ENCODE data around the gene GTPBP4. TPM values are rescaled to one million over a fixed set of nuclear protein-coding genes. Genes with fewer than 3 reads are reported as not detected.
A peak's percentile ranks its signal among the peaks of the same experiment; 100 is the strongest.

GTPBP4 gene
- total RNA-seq: 37.1 TPM
- polyA plus RNA-seq (ENCODE audit: insufficient read depth, low read depth, low replicate concordance): 18.9 TPM
- long read RNA-seq, donor 1, full-length matches to known transcripts: 3 of 3 reads
- long read RNA-seq, donor 1, partial matches to known transcripts: 0 of 3 reads
- long read RNA-seq, donor 1, other reads (novel, unspliced or antisense): 0 of 3 reads
- long read RNA-seq, donor 2, full-length matches to known transcripts: 2 of 13 reads
- long read RNA-seq, donor 2, partial matches to known transcripts: 11 of 13 reads
- long read RNA-seq, donor 2, other reads (novel, unspliced or antisense): 0 of 13 reads
- long read RNA-seq, donor 3, full-length matches to known transcripts: 5 of 15 reads
- long read RNA-seq, donor 3, partial matches to known transcripts: 10 of 15 reads
- long read RNA-seq, donor 3, other reads (novel, unspliced or antisense): 0 of 15 reads
- long read RNA-seq, donor 4, full-length matches to known transcripts: 2 of 2 reads
- long read RNA-seq, donor 4, partial matches to known transcripts: 0 of 2 reads
- long read RNA-seq, donor 4, other reads (novel, unspliced or antisense): 0 of 2 reads
- long read RNA-seq, donor 5: 0 reads
- long read RNA-seq, donor 6, full-length matches to known transcripts: 6 of 11 reads
- long read RNA-seq, donor 6, partial matches to known transcripts: 5 of 11 reads
- long read RNA-seq, donor 6, other reads (novel, unspliced or antisense): 0 of 11 reads
- long read RNA-seq, donor 7, full-length matches to known transcripts: 23 of 43 reads
- long read RNA-seq, donor 7, partial matches to known transcripts: 13 of 43 reads
- long read RNA-seq, donor 7, other reads (novel, unspliced or antisense): 7 of 43 reads
- long read RNA-seq, donor 8, full-length matches to known transcripts: 4 of 4 reads
- long read RNA-seq, donor 8, partial matches to known transcripts: 0 of 4 reads
- long read RNA-seq, donor 8, other reads (novel, unspliced or antisense): 0 of 4 reads
- long read RNA-seq, donor 9: 0 reads
- long read RNA-seq, donor 10, full-length matches to known transcripts: 4 of 4 reads
- long read RNA-seq, donor 10, partial matches to known transcripts: 0 of 4 reads
- long read RNA-seq, donor 10, other reads (novel, unspliced or antisense): 0 of 4 reads

DNA sequence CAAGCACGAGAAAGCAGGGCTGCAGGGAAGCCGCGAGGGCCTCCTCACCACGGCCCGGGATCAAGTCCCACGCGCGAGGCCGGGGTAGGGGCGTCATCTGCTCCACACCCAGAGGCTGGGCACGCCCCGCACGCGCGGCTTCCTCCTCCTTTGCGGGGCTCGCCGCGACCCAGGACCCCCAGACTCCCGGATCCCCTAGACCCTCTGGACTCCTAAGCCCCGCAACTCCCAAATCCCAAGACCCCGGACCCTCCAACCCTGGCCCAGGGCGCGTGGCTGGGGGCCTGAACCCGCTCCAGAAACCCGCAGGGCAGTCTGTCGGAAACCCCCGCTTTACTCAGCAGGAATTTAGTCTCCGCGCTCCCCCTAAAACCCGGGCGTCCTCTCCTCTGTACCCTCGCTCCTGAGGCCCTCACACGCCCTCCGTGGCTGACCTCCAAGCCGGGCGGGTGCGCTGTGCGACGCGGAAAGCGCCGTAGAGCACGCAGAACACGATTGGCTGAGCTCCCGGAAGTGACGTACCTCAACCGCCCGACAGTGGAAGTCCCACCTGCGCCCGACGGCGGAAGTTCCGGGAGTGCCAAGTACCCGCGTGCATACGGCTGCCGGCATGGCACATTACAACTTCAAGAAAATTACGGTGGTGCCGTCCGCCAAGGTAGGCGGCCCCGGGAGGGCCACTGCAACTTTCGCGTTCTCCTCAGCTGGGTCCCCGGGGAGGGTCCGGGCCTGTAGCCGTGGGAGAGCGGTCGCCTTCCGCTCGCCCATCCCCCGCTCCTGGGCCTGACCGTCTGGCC, at the start of gene GTPBP4:
Gene GTPBP4, plus strand, starts transcription at position 565 of the 797 bp plus-strand sequence. Its CDS starts 46 bp downstream, at position 611.
- Histone ChIP-seq H3K36me3 (ENCODE audit: control insufficient read depth in 2 of 3, insufficient read depth in 3 of 3, low read length in 3 of 3) (peaks cover 0 to 7% (median 3%) of the 10 kb centered on the region in 3 donors), H3K4me3 (ENCODE audit: low read length in 3 of 3) (peak within 1 kb of the TSS; percentile 91 to 95 (median 95)), H3K4me1 (ENCODE audit: control insufficient read depth in 2 of 3, insufficient read depth in 2 of 3, low read depth in 1 of 3, low read length in 3 of 3) (peaks cover 0 to 13% (median 10%) of the 10 kb centered on the region in 3 donors), H3K9me3 (ENCODE audit: control insufficient read depth in 2 of 3, insufficient read depth in 1 of 3, low read length in 3 of 3) (no peaks in the 10 kb centered on the region), H3K9ac (ENCODE audit: low read length in 3 of 3) (peak within 1 kb of the TSS; percentile 78 to 92 (median 83)), H3K27ac (ENCODE audit: low read depth in 2 of 2, low read length in 2 of 2) (peak within 1 kb of the TSS; percentile 76 to 82), H3K27me3 (ENCODE audit: control insufficient read depth, insufficient read depth, low read length) (no peaks in the 10 kb centered on the region)
- DNase-seq (peak; percentile 97 to 99 (median 99)), FAIRE-seq (no peak)
- TF ChIP-seq, protein P1, sequence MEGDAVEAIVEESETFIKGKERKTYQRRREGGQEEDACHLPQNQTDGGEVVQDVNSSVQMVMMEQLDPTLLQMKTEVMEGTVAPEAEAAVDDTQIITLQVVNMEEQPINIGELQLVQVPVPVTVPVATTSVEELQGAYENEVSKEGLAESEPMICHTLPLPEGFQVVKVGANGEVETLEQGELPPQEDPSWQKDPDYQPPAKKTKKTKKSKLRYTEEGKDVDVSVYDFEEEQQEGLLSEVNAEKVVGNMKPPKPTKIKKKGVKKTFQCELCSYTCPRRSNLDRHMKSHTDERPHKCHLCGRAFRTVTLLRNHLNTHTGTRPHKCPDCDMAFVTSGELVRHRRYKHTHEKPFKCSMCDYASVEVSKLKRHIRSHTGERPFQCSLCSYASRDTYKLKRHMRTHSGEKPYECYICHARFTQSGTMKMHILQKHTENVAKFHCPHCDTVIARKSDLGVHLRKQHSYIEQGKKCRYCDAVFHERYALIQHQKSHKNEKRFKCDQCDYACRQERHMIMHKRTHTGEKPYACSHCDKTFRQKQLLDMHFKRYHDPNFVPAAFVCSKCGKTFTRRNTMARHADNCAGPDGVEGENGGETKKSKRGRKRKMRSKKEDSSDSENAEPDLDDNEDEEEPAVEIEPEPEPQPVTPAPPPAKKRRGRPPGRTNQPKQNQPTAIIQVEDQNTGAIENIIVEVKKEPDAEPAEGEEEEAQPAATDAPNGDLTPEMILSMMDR (IDR thresholded peaks at IDR 0.05; ENCODE audit: borderline replicate concordance, extremely low read depth, insufficient read depth): peak; percentile 42
- intact Hi-C loops (cut with DNase I): no loop called here

DNA sequence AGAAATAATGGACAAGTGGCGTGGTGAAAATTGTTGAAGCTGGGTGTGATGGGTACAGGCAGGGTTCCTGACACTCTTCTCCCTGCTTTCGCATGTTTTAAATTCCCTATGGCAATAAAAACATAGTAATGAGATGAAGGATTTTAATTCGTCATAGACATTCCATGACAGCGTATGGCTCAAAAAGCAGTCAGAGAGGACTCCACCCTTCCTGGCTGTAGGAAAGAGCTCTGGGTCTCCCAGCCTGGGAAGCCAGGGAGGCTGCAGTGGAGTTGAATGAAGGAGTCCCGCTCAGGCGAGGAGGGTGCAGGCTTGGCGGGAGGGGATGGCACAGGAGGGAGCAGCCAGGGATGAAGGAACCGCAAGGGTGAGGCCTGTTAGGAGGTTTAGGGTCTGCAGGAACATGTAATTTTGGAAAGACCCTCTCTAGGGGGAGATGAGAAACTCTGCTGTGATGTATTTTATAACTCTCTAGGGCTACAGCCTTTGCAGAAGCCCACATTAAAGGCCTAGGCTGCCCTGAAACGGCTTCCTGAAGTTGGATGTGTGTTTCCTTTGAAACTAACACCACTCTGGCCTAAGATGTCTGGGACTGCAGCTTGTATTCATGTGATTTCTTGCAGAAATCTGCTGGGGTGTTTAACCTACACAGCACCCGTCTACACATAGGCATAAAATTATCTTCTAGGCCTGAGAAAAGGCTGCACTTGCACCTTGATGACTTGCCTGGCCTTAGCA, 49.1 kb upstream of the GTPBP4 start:
- H3K27ac ChIP-seq (ENCODE audit: low read depth in 2 of 2, low read length in 2 of 2): no peak overlapping the region
- no peaks in the 10 kb centered on the region for H3K36me3 ChIP-seq (ENCODE audit: control insufficient read depth in 2 of 3, insufficient read depth in 3 of 3, low read length in 3 of 3)
- no peaks in the 10 kb centered on the region for H3K9me3 ChIP-seq (ENCODE audit: control insufficient read depth in 2 of 3, insufficient read depth in 1 of 3, low read length in 3 of 3)
- no peaks in the 10 kb centered on the region for H3K4me1 ChIP-seq (ENCODE audit: control insufficient read depth in 2 of 3, insufficient read depth in 2 of 3, low read depth in 1 of 3, low read length in 3 of 3)
- DNase-seq (no peak), FAIRE-seq (no peak)
- H3K4me3 ChIP-seq (ENCODE audit: low read length in 3 of 3): no peak overlapping the region
- intact Hi-C loops (cut with DNase I): no loop called here
- no peaks in the 10 kb centered on the region for H3K27me3 ChIP-seq (ENCODE audit: control insufficient read depth, insufficient read depth, low read length)
- H3K9ac ChIP-seq (ENCODE audit: low read length in 3 of 3): no peak overlapping the region
- TF ChIP-seq, protein P1 (IDR thresholded peaks at IDR 0.05; ENCODE audit: borderline replicate concordance, extremely low read depth, insufficient read depth): no peak
